ENCODE results near the gene ABO.
"Not testable (repeated sequence)": the region's sequence is repeated elsewhere in the genome, so short reads cannot be mapped to it uniquely, and the experiment has no call there.

The ABO gene

GRCh38 chr9:133205996-133206931, 68.7 kb downstream of the ABO start:
- DNase-seq (ENCODE audit: low read depth, low spot score): no peak

DNA sequence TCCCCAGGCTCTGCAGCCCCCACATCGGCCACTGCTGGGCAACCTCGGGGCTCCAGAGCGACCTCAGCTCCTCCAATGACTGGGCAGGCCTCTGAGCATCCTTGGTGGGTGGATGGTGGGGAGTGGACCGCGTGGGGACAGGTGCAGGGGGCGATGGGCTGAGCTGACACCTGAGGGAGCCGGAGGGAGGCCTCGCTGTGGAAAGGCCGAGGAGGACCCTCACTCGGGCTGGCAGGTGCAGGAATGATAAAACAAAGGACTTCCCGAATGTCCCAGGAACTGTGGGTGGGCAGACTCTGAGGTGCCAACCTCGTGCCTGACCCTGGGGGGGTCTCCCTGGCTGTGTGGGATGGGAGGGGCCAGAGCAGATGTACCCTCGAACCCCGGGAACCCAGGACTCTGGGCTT, 69.5 kb downstream of the ABO start:
- DNase-seq (ENCODE audit: low read depth, low spot score): not testable (repeated sequence)

All from brain pericyte (primary cell).